Mesothelial cell of epicardium (in vitro differentiated cells): Measurements from ENCODE around the gene SRRT. TPM values are rescaled to one million over a fixed set of nuclear protein-coding genes. Genes with fewer than 3 reads are reported as not detected.
A peak's percentile ranks its signal among the peaks of the same experiment; 100 is the strongest.

Experiments used
- DNase-seq, 2 experiments: peaks; one replicate each; pipeline ENCODE4 v3.0.0; 2021; ENCODE audit warnings: low spot score in 2 of 2; ENCODE audit not compliant: unreplicated experiment in 2 of 2
- H3K27ac Mint-ChIP-seq: 2 replicates; pipeline ENCODE4 v1.8.0; 2021; ENCODE audit warnings: mixed read lengths
- H3K27me3 Mint-ChIP-seq: 2 replicates; pipeline ENCODE4 v1.8.0; 2021; ENCODE audit warnings: low read depth, mixed read lengths
- H3K36me3 Mint-ChIP-seq: 2 replicates; pipeline ENCODE4 v1.8.0; 2021; ENCODE audit warnings: mixed read lengths
- H3K4me1 Mint-ChIP-seq: 2 replicates; pipeline ENCODE4 v1.8.0; 2021; ENCODE audit warnings: mixed read lengths
- H3K4me3 Mint-ChIP-seq: 2 replicates; pipeline ENCODE4 v1.8.0; 2021; ENCODE audit warnings: mild to moderate bottlenecking, moderate library complexity, mixed read lengths
- H3K9me3 Mint-ChIP-seq: 2 replicates; pipeline ENCODE4 v1.8.0; 2021; ENCODE audit warnings: mixed read lengths
- total RNA-seq: library from RNA; stranded (reverse); gene quantifications from 3 replicates; pipeline ENCODE4 v1.2.1, GENCODE V29; 2021
- TF ChIP-seq, protein P1 (sequence below): fragments of 200-600 bp; sonication (generic); IDR thresholded peaks from one replicate; pipeline ENCODE4 v1.5.0; 2021; ENCODE audit warnings: antibody characterized with exemption; ENCODE audit not compliant: unreplicated experiment

Gene SRRT
- total RNA-seq, 1 donor from 2014 or later = 240 TPM

GRCh38 chr7:100860702-100861615, 13.9 kb upstream of the SRRT start:
- Mint-ChIP-seq H3K27me3 (no peaks in the 10 kb centered on the region), H3K4me3 (no peak overlapping the region), H3K27ac (no peak overlapping the region), H3K4me1 (peaks cover 8% of the 10 kb centered on the region), H3K9me3 (no peaks in the 10 kb centered on the region), H3K36me3 (peaks cover 19% of the 10 kb centered on the region)
- TF ChIP-seq, protein P1, sequence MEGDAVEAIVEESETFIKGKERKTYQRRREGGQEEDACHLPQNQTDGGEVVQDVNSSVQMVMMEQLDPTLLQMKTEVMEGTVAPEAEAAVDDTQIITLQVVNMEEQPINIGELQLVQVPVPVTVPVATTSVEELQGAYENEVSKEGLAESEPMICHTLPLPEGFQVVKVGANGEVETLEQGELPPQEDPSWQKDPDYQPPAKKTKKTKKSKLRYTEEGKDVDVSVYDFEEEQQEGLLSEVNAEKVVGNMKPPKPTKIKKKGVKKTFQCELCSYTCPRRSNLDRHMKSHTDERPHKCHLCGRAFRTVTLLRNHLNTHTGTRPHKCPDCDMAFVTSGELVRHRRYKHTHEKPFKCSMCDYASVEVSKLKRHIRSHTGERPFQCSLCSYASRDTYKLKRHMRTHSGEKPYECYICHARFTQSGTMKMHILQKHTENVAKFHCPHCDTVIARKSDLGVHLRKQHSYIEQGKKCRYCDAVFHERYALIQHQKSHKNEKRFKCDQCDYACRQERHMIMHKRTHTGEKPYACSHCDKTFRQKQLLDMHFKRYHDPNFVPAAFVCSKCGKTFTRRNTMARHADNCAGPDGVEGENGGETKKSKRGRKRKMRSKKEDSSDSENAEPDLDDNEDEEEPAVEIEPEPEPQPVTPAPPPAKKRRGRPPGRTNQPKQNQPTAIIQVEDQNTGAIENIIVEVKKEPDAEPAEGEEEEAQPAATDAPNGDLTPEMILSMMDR = no peak
- DNase-seq = no peak

DNA sequence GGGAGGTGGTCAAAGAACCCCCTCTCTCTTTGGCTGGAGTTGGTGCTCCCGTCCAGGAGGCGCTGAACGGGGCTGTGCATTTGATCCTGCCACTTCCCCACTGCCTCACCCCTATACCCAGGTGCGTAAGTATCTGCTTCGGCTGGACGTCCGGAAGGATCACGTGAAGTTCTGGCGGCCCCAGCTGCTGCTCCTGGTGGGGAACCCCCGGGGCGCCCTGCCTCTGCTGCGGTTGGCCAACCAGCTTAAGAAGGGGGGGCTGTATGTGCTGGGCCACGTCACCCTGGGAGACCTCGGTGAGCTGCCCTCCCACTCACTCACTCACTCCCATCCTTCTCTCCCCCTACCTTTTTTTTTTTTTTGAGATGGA, 13.3 kb upstream of the SRRT start:
- Mint-ChIP-seq H3K27ac (no peak overlapping the region), H3K36me3 (peaks cover 19% of the 10 kb centered on the region), H3K4me1 (peaks cover 8% of the 10 kb centered on the region), H3K4me3 (no peak overlapping the region), H3K9me3 (no peaks in the 10 kb centered on the region), H3K27me3 (no peaks in the 10 kb centered on the region)
- TF ChIP-seq, protein P1 = no peak
- no peak for DNase-seq

DNA sequence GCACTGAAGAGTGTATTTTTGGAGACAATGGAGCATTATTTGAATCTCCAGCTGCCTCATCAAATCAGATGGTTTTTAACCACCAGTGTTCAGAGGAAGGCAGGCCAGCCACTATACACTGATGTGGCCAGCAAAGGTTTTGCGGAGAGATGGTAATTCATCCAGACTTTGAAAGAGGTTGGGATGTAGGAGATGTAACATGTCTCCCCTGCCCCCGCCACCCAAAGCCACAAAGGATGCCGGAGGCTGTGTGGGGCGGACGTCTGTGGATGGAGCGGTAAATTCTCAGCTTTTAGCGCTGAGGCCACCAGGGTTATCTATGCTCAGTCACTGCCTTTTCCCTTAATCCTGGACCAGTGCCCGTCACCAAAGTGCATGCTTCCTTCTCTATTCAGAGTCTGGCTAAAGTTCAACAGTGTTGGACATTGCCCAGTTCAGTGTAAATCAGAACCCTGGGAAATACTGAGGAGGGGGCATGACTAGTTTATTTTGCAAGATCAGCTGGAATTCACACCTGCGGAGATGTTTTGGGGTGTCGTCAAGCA, 11.4 kb upstream of the SRRT start:
- no peak for DNase-seq
- Mint-ChIP-seq H3K4me3 (no peak overlapping the region), H3K27ac (no peak overlapping the region), H3K36me3 (peaks cover 17% of the 10 kb centered on the region), H3K9me3 (no peaks in the 10 kb centered on the region), H3K4me1 (peaks cover 10% of the 10 kb centered on the region), H3K27me3 (no peaks in the 10 kb centered on the region)
- TF ChIP-seq, protein P1 = no peak

GRCh38 chr7:100864263-100864845, 10.5 kb upstream of the SRRT start:
- TF ChIP-seq, protein P1 = no peak
- Mint-ChIP-seq H3K36me3 (peaks cover 17% of the 10 kb centered on the region), H3K9me3 (no peaks in the 10 kb centered on the region), H3K27ac (peak overlapping the region; percentile 43), H3K4me3 (no peak overlapping the region), H3K27me3 (no peaks in the 10 kb centered on the region), H3K4me1 (peaks cover 12% of the 10 kb centered on the region)
- no peak for DNase-seq

GRCh38 chr7:100865372-100865911, 9.5 kb upstream of the SRRT start:
- no peaks in the 10 kb centered on the region for H3K9me3 Mint-ChIP-seq
- peak overlapping the region; percentile 56 for H3K27ac Mint-ChIP-seq
- TF ChIP-seq, protein P1 = no peak
- peaks cover 12% of the 10 kb centered on the region for H3K4me1 Mint-ChIP-seq
- DNase-seq = no peak
- no peaks in the 10 kb centered on the region for H3K27me3 Mint-ChIP-seq
- peaks cover 12% of the 10 kb centered on the region for H3K36me3 Mint-ChIP-seq
- peak overlapping the region; percentile 24 for H3K4me3 Mint-ChIP-seq
